OCI-LY3 (cell line): ENCODE data around the gene URM1.
A peak's percentile ranks its signal among the peaks of the same experiment; 100 is the strongest.
"Not testable (repeated sequence)": the region's sequence is repeated elsewhere in the genome, so short reads cannot be mapped to it uniquely, and the experiment has no call there.

Source experiments
- H2AFZ ChIP-seq: fragments of 200-600, 300-600 bp; shearing (Covaris generic); 2 replicates; pipeline ENCODE4 v1.6.0; 2014; ENCODE audit warnings: antibody characterized with exemption, low read depth, low read length
- H3K27ac ChIP-seq: fragments of 200-600, 300-600 bp; sonication (generic); 2 replicates; pipeline ENCODE4 v1.5.1; 2014; ENCODE audit warnings: mild to moderate bottlenecking, low read length, moderate library complexity, mixed read lengths
- H3K27me3 ChIP-seq: fragments of 200-600, 300-600 bp; sonication (generic); 2 replicates; pipeline ENCODE4 v1.6.1; 2014; ENCODE audit warnings: low read depth, low read length, mixed read lengths
- H3K36me3 ChIP-seq: fragments of 200-600, 300-600 bp; sonication (generic); replicated peaks from 2 replicates; pipeline ENCODE3; 2014; ENCODE audit warnings: low read depth, low read length, mixed read lengths
- H3K4me1 ChIP-seq: fragments of 300-600, 200-600 bp; sonication (generic); 2 replicates; pipeline ENCODE4 v1.6.1; 2014; ENCODE audit warnings: low read length, mixed read lengths
- H3K4me2 ChIP-seq: fragments of 200-600, 300-600 bp; sonication (generic); 2 replicates; pipeline ENCODE4 v1.6.1; 2014; ENCODE audit warnings: low read length, mixed read lengths
- H3K4me3 ChIP-seq: fragments of 300-600, 200-600 bp; sonication (generic); 2 replicates; pipeline ENCODE4 v1.5.1; 2014; ENCODE audit warnings: antibody characterized with exemption, mild to moderate bottlenecking, low read length, moderate library complexity
- H3K79me2 ChIP-seq: fragments of 300-600, 200-600 bp; shearing (Covaris generic); 2 replicates; pipeline ENCODE4 v1.6.1; 2014; ENCODE audit warnings: mild to moderate bottlenecking, low read length, mixed read lengths
- H3K9ac ChIP-seq: fragments of 300-600, 200-600 bp; shearing (Covaris generic); 2 replicates; pipeline ENCODE4 v1.6.0; 2014; ENCODE audit warnings: mild to moderate bottlenecking, low read length, moderate library complexity
- H3K9me3 ChIP-seq: fragments of 200-600, 300-600 bp; shearing (Covaris generic); 2 replicates; pipeline ENCODE4 v1.6.1; 2014; ENCODE audit warnings: low read length, mixed read lengths; ENCODE audit not compliant: insufficient read depth
- H4K20me1 ChIP-seq: fragments of 200-600, 300-600 bp; sonication (generic); 2 replicates; pipeline ENCODE4 v1.6.1; 2016; ENCODE audit warnings: low read length, mixed read lengths; ENCODE audit not compliant: insufficient read depth
- CTCF ChIP-seq: fragments of 200-600, 300-600 bp; sonication (generic); IDR thresholded peaks from 2 replicates; pipeline ENCODE4 v1.5.1; 2014; ENCODE audit warnings: antibody characterized with exemption, low read length, low read depth
- EZH2phosphoT487 ChIP-seq: fragments of 200-600 bp; shearing (Covaris generic); IDR thresholded peaks from 2 replicates; pipeline ENCODE4 v1.6.1; 2018; ENCODE audit warnings: antibody characterized with exemption, mixed run types, low read depth

URM1 gene

GRCh38 chr9:128412120-128412790 lies 41.1 kb downstream of the URM1 start:
- no peaks in the 10 kb centered on the region for H3K79me2 ChIP-seq
- H4K20me1 ChIP-seq, result no peaks in the 10 kb centered on the region
- H3K4me2 ChIP-seq, result no peak overlapping the region
- H3K4me3 ChIP-seq, result no peak overlapping the region
- H3K27ac ChIP-seq, result no peak overlapping the region
- TF ChIP-seq EZH2phosphoT487 (no peak), CTCF (peak; percentile 52)
- H3K9ac ChIP-seq, result no peak overlapping the region
- peaks cover 9% of the 10 kb centered on the region for H3K4me1 ChIP-seq
- H3K27me3 ChIP-seq, result peaks cover 22% of the 10 kb centered on the region
- no peak overlapping the region for H2AFZ ChIP-seq
- no peaks in the 10 kb centered on the region for H3K9me3 ChIP-seq
- H3K36me3 ChIP-seq, result no peaks in the 10 kb centered on the region

- H4K20me1 ChIP-seq, H3K36me3 ChIP-seq, H3K4me1 ChIP-seq, H3K9ac ChIP-seq, H3K79me2 ChIP-seq, H3K4me3 ChIP-seq, H2AFZ ChIP-seq, H3K9me3 ChIP-seq, H3K27ac ChIP-seq: not testable (repeated sequence)
- Histone ChIP-seq H3K27me3 (peaks cover 22% of the 10 kb centered on the region), H3K4me2 (0 out of 2 replicates have a peak overlapping the region, but pooled peaks have one; percentile 7)
Observed at GRCh38 chr9:128413728-128414127, 42.6 kb downstream of the URM1 start.

- Histone ChIP-seq H2AFZ (no peak overlapping the region), H4K20me1 (no peaks in the 10 kb centered on the region), H3K9ac (no peak overlapping the region), H3K4me1 (peaks cover 15% of the 10 kb centered on the region), H3K36me3 (no peaks in the 10 kb centered on the region), H3K4me3 (no peak overlapping the region), H3K4me2 (no peak overlapping the region), H3K79me2 (no peaks in the 10 kb centered on the region), H3K27ac (no peak overlapping the region), H3K27me3 (peaks cover 27% of the 10 kb centered on the region), H3K9me3 (no peaks in the 10 kb centered on the region)
- no peak for TF ChIP-seq EZH2phosphoT487
- no peak for TF ChIP-seq CTCF
Observed at GRCh38 chr9:128414461-128414860, 43.3 kb downstream of the URM1 start.

GRCh38 chr9:128415281-128415680 lies 44.1 kb downstream of the URM1 start:
- H3K4me3 ChIP-seq, result no peak overlapping the region
- H3K4me1 ChIP-seq, result peaks cover 17% of the 10 kb centered on the region
- no peak overlapping the region for H3K9ac ChIP-seq
- H3K79me2 ChIP-seq, result no peaks in the 10 kb centered on the region
- no peak overlapping the region for H2AFZ ChIP-seq
- no peak for TF ChIP-seq EZH2phosphoT487
- no peak for TF ChIP-seq CTCF
- H3K9me3 ChIP-seq, result no peaks in the 10 kb centered on the region
- H3K27ac ChIP-seq, result no peak overlapping the region
- no peak overlapping the region for H3K4me2 ChIP-seq
- peaks cover 27% of the 10 kb centered on the region for H3K27me3 ChIP-seq
- H3K36me3 ChIP-seq, result no peaks in the 10 kb centered on the region
- no peaks in the 10 kb centered on the region for H4K20me1 ChIP-seq
